22Rv1 (cell line): ENCODE data around the gene BDP1.
"Not testable (repeated sequence)": the region's sequence is repeated elsewhere in the genome, so short reads cannot be mapped to it uniquely, and the experiment has no call there.

Experiments used
- H3K27ac ChIP-seq: fragments of 450-650 bp; 2 replicates; pipeline ENCODE4 v1.5.1; 2017
- ZFX ChIP-seq: fragments of 450-650 bp; IDR thresholded peaks from 2 replicates; pipeline ENCODE4 v1.6.1; 2017; ENCODE audit warnings: antibody characterized with exemption, borderline replicate concordance
- TF ChIP-seq, protein P1 (sequence below): fragments of 450-650 bp; IDR thresholded peaks from 2 replicates; pipeline ENCODE4 v1.5.1; 2017; ENCODE audit warnings: mild to moderate bottlenecking

BDP1 gene, protein sequence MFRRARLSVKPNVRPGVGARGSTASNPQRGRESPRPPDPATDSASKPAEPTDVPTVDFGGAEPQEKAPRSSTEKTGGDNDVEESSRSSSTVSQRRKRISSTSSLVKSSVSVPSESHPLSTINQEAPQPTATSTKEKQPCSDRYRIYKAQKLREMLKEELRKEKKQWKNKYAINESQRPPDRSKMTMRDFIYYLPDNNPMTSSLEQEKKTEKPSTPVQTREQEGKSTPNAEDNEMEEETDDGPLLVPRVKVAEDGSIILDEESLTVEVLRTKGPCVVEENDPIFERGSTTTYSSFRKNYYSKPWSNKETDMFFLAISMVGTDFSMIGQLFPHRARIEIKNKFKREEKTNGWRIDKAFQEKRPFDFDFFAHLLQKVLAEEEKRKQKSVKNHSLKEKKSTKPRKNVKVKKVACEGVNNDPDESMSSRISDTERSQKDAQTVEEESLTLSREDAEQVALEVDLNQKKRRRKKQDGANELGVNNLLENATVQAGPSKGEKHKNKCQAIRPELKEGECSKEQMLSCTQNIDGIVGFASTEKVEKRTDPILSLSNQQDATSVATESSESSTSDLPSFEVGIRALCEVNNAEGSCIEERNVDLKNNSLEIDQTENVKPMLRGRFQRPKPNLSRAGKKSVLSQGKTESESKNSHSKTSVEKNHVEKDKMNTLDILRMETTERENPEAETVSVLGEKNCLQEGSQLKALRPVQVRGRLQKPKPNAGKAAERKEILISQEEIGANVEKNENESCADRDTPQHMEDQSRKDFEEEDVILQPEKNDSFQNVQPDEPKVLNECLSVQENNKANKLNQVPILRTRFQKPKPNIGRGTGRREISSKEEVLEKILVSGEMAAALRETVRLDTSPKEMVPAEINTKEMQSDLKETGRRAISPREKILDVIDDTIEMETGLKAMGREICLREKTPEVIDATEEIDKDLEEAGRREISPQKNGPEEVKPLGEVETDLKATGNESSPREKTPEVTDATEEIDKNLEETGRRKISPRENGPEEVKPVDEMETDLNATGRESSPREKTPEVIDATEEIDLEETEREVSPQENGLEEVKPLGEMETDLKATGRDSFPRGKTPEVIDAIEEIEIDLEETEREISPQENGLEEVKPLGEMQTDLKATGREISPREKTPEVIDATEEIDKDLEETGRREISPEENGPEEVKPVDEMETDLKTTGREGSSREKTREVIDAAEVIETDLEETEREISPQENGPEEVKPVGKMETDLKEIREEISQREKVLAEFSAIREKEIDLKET (N-terminal part only)

DNA sequence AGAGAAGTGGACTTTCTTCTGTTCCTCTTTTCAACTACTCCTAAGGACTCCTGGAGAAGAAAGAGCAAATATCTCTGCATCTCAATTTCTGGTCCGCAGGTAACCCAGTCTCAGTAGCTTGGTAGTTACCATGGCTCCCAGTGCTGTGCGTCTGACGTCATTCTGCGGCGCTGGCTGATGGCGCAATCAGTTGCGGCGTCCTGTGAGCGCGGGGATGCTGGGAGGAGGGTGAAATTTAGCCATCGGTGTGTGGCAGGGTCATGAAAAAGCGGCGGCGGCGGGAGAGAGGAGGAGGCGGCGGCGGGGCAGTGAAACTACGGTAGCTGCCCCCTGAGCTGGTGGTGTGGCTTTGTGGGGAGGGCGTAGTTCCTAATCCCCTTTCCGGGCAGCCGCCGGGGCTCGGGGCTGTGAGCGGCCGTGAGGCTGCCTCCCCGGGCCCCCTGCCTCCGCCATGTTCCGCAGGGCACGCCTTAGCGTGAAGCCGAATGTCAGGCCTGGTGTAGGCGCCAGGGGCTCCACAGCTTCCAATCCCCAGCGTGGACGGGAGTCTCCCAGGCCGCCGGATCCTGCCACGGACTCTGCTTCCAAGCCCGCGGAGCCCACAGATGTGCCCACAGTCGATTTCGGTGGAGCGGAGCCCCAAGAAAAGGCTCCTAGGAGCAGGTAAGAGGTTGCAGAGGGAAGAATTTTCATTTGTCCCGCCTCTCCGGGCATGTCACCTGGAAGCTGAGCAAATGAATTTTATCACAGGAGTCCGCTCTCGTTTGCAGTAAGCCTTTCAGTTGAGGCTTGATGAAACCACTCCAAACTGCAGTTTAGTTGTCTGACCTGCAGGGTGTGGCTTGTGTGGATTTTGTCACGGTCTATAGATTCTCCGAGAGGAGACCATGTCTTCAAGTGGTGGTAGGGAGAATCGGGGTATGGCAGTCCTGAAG lies at the start of gene BDP1:
Gene BDP1 (plus strand): TSS at position 225 of the 935 bp plus-strand sequence. CDS start 227 bp downstream, at position 452.
- H3K27ac ChIP-seq, result peak within 1 kb of the TSS; percentile 95
- TF ChIP-seq, protein P1, sequence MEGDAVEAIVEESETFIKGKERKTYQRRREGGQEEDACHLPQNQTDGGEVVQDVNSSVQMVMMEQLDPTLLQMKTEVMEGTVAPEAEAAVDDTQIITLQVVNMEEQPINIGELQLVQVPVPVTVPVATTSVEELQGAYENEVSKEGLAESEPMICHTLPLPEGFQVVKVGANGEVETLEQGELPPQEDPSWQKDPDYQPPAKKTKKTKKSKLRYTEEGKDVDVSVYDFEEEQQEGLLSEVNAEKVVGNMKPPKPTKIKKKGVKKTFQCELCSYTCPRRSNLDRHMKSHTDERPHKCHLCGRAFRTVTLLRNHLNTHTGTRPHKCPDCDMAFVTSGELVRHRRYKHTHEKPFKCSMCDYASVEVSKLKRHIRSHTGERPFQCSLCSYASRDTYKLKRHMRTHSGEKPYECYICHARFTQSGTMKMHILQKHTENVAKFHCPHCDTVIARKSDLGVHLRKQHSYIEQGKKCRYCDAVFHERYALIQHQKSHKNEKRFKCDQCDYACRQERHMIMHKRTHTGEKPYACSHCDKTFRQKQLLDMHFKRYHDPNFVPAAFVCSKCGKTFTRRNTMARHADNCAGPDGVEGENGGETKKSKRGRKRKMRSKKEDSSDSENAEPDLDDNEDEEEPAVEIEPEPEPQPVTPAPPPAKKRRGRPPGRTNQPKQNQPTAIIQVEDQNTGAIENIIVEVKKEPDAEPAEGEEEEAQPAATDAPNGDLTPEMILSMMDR, result peak; percentile 52
- no peak for TF ChIP-seq ZFX

DNA sequence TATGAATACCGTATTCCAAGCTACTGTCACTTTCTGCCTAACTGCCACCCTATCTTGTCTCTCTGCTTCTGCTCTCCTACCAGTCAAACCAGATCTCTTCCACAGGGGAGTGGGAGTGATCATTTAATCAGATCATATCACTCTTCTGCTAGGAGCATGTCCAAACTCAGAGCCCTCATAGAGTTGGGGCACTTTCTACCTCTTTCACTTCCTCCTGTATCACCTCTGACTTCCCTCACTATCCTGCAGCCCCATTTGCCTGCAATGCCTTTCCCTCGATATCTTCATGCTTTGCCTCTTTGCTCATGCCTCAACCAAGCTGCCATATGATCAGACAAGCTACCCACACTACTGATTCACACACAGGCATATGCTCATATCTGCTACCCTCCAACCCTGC lies 45.4 kb upstream of the BDP1 start:
- H3K27ac ChIP-seq, result not testable (repeated sequence)

DNA sequence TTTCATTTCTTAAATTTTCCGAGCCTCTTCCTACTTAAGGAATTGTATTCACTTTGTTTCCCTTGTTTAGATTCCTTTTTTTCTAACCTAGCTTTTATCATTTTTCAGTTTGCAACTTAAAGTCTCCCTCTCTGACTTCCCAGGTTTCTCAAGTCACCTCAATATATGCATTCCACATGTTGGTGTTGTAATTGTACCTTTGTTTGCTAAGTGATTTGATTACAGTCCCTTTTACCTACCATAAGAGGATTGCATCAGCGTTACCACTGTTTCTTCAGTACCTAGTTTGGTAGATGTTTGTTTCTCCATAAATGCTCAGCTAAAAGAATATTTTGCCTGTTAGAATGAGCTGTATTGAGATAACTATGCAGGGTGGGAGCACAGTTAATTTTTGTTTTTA lies 39.8 kb upstream of the BDP1 start:
- not testable (repeated sequence) for H3K27ac ChIP-seq

DNA sequence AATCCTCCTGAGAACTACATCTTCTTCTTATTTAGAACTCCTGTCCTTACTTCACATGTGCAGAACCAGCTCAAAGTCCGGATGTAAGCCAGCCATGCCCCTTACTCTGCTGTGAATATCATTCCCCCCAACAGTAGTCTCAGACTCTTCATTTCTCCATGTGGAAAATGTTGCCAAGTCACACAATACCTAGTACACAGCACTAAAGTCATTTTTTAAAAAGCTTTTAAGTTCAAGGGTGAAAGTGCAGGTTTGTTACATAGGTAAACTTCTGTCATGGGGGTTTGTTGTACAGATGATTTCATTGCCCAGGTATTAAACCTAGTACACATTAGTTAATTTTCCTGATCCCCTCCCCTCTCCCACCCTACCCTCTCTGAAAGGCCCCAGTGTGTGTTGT lies 37.4 kb upstream of the BDP1 start:
- H3K27ac ChIP-seq, result not testable (repeated sequence)

DNA sequence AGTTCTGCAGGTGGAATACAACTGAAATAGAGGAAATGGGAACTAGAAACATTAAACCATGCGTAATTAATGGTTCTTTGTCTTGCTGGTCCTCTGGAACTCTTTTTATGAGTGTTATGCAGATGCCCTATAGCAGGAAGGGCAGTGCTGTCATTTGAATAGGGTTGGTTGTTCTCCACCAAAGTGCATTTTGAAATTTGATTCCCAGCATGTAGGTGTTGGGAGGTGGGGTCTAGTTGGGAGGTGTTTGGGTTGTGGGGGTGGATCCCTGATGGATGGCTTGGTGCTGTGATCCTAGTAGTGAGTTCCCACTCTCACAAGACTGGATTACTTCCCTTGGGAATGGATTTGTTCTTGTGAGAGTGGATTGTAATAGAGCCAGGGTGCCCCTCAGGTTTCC lies 34.2 kb upstream of the BDP1 start:
- 0 out of 2 replicates have a peak overlapping the region, but pooled peaks have one; percentile 10 for H3K27ac ChIP-seq

DNA sequence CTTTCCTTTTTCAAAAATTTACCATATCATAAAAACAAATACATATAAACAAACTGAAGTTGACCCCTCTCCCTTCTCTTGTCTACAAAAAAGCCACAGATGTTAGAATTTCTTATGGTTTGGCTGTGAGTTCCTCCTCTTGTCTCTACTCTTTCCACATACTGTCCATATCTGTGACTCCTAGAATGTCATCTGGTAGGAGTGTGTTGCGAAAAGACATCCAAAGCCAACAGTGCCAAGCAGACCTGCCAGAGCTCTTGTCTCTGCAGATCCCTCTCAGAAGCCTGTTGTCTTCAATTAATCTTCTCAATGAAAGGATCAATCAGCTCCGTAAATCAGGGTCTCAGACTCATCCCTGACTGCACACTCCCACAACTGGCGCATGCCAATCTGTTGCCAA lies 31.6 kb upstream of the BDP1 start:
- H3K27ac ChIP-seq, result not testable (repeated sequence)

DNA sequence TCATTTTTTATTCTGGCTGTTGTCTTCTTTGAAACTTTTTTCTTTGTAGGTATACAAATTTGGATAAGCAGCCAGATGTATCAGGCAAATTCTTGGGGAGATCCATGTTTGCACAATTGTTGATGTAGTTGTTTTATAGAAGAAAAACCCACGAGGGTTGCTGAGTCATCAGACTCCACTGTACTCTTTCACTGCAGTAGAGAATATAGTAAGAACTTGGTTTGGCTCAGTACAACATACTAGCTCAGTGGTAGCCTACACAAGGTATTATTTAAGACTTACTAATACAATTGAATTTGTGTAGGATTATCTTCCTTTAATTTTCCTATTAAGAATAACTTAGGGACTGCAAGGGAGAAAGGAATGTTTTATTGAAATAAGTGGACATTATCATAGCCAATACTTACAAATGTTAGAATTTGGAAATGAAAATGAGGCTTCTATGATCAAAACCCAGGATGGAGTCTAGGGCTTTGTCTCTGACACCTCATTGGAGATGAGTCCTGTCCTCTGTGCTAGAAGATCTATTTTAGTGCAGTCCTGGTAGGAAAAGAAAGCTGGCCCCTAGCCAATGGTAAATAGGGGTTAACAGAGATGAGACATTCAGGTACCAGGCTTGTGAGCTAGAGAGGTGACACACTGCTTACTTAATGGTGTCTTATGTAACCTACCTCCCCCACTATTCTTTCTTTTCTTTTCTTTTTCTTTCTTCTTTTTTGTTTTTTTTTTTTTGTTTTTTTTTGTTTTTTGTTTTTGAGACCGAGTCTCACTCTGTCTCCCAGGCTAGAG lies 28.6 kb upstream of the BDP1 start:
- H3K27ac ChIP-seq, result not testable (repeated sequence)

DNA sequence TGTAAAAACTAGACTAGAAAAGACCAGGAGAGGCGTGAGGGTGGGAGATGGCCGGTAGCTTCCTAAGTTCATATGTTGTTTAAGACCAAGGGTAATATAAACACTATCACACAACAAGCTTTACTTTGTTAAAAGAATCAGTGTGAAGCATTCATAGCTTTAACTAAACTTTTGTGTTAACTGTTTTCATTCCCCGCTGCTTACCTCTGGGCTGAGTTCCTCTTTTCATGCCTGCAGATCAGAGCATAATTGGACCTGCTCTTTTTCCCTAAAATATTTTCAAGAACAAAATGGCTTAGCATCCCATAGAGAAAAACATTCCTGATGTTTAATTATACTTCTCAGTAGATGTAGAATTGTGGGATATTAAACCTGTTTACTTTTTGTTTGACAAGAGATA lies 23.0 kb upstream of the BDP1 start:
- H3K27ac ChIP-seq, result not testable (repeated sequence)

DNA sequence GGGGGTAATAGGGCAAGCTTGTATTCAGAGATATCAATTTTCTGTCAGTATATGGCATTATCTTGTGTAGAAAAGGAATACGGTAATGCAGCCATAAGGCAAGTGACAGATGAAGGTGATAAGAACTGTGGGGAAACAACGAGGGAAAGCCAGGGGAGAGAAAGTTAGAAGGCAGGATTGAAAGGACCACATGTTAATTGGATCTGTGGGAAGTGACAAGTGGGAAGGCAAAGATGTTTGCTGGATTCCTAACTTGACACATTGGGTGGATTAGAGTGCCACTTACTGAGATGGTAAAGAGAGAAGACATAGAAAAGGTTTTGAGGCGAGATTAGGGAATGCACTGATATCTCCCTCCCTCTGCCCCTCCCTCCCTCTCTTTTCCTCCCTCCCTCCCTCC lies 20.6 kb upstream of the BDP1 start:
- not testable (repeated sequence) for H3K27ac ChIP-seq

DNA sequence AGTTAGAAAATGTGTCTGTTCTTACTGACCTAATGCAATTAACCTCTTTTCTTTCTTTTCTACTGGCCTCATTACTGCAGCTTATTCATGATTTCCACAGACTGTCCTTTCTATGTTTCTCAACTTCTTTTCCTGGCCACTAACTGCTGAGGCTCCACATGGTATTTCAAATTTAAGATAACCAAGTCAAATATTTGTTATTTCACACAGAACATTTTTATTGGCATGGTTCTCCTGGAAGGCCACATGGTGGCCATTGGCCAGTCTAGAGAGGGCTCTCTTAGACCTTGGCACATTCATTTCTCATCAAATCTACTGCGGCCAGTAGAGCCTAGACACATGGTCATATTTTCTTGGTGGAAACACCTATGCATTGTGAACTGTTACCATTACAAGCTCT lies 13.9 kb upstream of the BDP1 start:
- not testable (repeated sequence) for H3K27ac ChIP-seq

DNA sequence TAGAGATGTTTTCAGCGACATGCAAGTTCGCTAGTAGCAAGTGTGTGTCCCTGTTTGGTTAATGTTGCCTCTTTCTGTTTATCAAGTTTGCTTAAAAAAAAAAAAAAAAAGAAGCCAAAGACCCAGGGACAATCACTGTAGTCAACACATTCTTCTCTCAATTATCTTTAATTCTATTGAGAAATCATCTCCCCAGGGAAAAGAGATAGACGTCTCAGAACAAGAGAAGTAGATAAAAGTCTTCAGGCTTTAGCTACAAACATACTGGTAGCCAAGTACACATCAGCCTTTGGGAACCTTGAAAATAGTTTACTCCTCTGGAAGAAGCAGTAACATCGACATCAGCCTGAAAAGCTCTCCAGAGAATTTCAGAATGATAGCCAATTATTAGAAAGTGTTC lies 11.6 kb upstream of the BDP1 start:
- H3K27ac ChIP-seq, result not testable (repeated sequence)

DNA sequence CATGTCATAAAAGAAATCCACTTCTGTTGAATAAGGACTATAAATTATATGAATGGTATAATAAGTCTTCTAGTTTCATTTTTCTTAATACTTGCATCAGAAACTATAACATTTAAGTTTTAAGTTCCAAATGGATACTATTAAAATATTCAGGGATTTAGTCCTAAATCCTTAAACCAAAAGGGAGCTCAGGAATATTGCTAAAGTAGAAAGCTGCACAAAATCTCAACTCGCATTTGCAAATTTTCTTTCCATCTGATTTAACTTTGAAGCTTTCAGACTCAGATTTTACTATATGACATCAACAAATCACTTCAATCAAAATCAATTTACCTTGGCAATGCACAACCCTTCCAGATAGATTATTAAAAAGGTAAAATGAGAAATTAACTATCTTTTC lies 10.4 kb upstream of the BDP1 start:
- H3K27ac ChIP-seq, result peak overlapping the region; percentile 76

DNA sequence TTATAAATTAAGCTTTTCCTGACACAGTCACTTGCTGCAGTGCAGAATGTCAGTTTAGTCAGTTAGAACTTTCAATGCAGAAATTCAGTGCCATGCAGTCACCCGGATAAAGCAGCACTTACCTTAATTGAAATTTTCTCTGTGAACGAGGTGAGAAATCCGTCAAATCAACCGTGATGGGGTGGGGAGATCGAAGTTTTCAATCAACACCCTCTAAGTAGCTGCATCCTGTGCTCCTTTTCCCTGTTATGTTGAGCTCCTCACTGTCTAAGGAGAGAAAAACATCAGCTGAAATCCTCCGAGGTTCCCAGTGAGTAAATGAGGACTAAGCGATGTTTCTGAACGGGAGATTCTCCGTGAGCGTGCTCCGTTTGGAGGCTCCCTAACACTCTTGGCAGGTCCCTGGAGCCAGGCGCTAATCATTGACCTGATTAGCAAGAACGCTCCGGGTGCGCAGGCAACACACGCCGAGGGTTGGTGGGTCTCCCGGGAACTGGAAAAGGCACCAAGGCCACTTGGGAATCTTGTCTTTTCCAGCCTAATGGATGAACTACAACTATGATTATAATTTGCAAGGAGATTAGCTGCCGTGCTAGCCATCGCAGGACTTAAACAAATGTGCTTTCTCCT lies 9.8 kb upstream of the BDP1 start:
- H3K27ac ChIP-seq, result peak overlapping the region; percentile 76

DNA sequence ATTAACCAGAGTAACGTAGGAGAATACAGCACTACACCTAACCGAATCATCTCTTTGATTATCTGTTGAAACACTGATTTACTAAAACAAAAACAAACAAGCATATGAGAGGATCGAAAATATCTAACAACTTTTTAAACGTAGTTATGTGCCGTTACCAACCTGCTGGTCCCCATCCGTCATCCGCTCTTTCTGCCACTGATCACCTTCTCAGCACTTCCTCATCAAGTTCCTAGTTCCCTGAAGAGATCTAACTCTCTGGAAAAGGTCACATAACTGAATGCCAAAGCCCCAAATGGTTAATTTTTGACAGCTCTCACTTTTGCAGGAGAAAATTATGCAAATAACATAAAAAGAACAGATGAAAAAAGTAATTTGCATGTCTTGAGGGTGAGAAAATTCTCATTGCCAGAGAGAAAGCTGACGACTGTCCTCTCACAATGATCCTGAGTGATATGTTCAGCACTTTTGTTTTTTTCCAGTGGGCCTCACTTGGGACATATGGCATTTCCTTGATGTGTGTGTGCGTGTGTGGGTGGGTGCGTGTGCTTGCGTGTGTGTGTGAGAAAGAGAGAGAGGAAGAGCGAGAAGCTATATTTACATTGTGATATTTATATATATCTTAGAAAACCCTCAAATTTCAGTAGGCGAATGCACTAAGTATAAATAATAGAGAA lies 8.8 kb upstream of the BDP1 start:
- peak overlapping the region; percentile 76 for H3K27ac ChIP-seq
